ENCODE measurements around the gene AEBP1. TPM values are rescaled to one million over a fixed set of nuclear protein-coding genes. Genes with fewer than 3 reads are reported as not detected.

Gene AEBP1
- total RNA-seq, 1 donor from 2014 or later: 52.2 TPM

DNA sequence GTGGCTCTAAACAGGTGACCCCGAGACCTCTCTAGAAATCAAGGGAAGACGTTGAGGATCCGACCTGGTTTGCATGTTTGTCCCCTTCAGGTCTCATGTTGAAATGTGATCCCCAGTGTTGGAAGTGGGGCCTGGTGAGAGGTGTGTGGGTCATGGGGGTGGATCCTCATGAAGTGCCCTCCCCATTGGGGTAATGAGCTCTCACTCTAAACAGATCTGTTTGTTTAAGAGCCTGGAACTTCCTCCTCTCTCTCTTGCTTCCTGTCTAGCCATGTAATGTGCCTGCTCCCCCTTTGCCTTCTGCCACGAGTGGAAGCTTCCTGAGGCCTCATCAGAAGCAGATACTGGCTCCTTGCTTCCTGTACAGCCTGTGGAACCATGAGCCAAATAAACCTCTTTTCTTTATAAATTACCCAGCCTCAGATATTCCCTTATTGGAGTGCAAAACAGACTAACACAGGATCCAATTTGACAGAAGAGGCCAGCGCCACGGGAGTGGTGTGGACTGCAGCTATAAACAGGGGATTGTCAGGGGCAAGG is 11.0 kb upstream of the AEBP1 start:
- Mint-ChIP-seq H3K9me3 (ENCODE audit: low read depth) (no peaks in the 10 kb centered on the region), H3K4me3 (ENCODE audit: low read depth) (no peak overlapping the region), H3K4me1 (ENCODE audit: low read depth) (no peaks in the 10 kb centered on the region), H3K27ac (no peak overlapping the region), H3K36me3 (ENCODE audit: insufficient read depth) (no peaks in the 10 kb centered on the region), H3K27me3 (peaks cover 9% of the 10 kb centered on the region)
- no peak for DNase-seq (ENCODE audit: low spot score, unreplicated experiment)
- TF ChIP-seq, protein P1, sequence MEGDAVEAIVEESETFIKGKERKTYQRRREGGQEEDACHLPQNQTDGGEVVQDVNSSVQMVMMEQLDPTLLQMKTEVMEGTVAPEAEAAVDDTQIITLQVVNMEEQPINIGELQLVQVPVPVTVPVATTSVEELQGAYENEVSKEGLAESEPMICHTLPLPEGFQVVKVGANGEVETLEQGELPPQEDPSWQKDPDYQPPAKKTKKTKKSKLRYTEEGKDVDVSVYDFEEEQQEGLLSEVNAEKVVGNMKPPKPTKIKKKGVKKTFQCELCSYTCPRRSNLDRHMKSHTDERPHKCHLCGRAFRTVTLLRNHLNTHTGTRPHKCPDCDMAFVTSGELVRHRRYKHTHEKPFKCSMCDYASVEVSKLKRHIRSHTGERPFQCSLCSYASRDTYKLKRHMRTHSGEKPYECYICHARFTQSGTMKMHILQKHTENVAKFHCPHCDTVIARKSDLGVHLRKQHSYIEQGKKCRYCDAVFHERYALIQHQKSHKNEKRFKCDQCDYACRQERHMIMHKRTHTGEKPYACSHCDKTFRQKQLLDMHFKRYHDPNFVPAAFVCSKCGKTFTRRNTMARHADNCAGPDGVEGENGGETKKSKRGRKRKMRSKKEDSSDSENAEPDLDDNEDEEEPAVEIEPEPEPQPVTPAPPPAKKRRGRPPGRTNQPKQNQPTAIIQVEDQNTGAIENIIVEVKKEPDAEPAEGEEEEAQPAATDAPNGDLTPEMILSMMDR (IDR thresholded peaks at IDR 0.05; ENCODE audit: unreplicated experiment): no peak

DNA sequence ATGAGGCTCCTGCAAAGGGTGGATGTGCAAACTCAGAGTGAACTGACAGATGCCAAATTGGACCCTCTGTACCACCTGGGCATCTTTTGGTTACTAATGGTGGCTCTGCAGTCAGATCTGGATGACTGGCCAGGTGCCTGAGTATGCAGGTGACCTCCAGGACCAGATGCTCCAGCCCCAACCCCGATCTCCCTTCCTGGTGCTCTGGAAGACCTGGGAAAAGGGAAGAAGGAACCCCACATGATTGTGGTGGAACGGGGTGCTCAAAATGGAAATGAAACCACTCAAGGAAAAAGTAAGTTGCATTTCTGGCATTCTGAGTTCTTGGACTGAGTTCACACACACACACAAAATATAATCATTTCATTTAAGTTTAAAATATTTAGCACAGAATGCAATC is 9.8 kb upstream of the AEBP1 start:
- Mint-ChIP-seq H3K4me1 (ENCODE audit: low read depth) (no peaks in the 10 kb centered on the region), H3K27ac (no peak overlapping the region), H3K9me3 (ENCODE audit: low read depth) (no peaks in the 10 kb centered on the region), H3K36me3 (ENCODE audit: insufficient read depth) (no peaks in the 10 kb centered on the region), H3K4me3 (ENCODE audit: low read depth) (no peak overlapping the region), H3K27me3 (peaks cover 9% of the 10 kb centered on the region)
- DNase-seq (ENCODE audit: low spot score, unreplicated experiment): no peak
- TF ChIP-seq, protein P1 (IDR thresholded peaks at IDR 0.05; ENCODE audit: unreplicated experiment): no peak

DNA sequence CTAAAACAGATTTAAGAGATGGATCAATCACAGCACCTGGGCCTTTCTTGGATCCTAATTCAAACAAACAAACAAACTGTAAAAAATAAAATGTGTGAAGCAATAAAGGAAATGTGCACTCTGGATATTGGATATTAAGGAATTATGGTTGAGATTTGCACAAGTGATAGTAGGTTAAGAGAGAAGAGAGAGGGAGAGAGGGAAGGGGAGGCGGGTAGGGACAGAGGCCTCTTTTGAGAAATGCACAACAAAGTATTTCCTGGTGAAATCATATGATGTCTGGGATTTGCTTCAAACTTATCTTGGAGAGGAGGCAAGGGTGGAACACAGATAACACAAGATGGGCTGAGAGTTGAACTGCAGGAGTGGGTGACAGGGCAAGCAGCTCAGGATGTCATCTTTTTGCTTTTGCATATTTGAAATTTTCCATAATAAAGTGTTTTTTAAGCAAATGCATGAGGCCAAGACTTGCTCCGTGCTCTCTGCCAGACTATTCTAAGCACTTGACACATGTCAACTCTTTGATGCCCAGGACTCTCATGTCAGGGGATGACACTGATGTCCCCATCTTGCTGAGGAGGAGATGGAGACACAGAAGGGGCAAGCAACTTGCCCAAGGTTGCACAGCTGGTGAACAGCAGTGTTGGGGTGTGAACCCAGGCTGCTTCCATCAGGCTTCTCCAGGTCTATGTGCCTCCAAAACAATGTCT is 9.1 kb upstream of the AEBP1 start:
- H3K4me1 Mint-ChIP-seq (ENCODE audit: low read depth): no peaks in the 10 kb centered on the region
- H3K27me3 Mint-ChIP-seq: peaks cover 9% of the 10 kb centered on the region
- H3K36me3 Mint-ChIP-seq (ENCODE audit: insufficient read depth): no peaks in the 10 kb centered on the region
- peak overlapping the region; percentile 76 for H3K27ac Mint-ChIP-seq
- no peaks in the 10 kb centered on the region for H3K9me3 Mint-ChIP-seq (ENCODE audit: low read depth)
- TF ChIP-seq, protein P1 (IDR thresholded peaks at IDR 0.05; ENCODE audit: unreplicated experiment): no peak
- DNase-seq (ENCODE audit: low spot score, unreplicated experiment): no peak
- no peak overlapping the region for H3K4me3 Mint-ChIP-seq (ENCODE audit: low read depth)

DNA sequence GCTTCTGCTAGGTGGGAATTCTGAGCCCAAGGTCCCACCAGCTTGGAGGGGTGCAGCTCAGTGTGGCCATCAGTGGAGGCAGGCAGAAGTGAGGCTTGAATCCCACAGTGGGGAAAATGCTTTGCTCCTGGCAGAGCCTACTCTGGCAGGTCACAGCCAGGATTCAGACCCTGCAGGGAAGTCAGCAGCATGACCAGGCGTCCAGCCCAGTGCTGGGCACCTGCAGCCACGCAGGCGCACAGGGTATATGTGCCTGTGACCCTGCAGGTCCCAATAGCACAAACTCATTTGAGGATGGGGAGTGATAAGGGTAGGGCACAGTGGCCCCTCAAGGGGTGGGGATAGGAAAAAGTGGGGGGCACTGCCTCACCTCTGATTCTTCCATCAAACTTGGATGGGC is 8.4 kb upstream of the AEBP1 start:
- TF ChIP-seq, protein P1 (IDR thresholded peaks at IDR 0.05; ENCODE audit: unreplicated experiment): no peak
- Mint-ChIP-seq H3K9me3 (ENCODE audit: low read depth) (no peaks in the 10 kb centered on the region), H3K27me3 (peaks cover 8% of the 10 kb centered on the region), H3K36me3 (ENCODE audit: insufficient read depth) (no peaks in the 10 kb centered on the region), H3K27ac (no peak overlapping the region), H3K4me1 (ENCODE audit: low read depth) (no peaks in the 10 kb centered on the region), H3K4me3 (ENCODE audit: low read depth) (no peak overlapping the region)
- no peak for DNase-seq (ENCODE audit: low spot score, unreplicated experiment)

DNA sequence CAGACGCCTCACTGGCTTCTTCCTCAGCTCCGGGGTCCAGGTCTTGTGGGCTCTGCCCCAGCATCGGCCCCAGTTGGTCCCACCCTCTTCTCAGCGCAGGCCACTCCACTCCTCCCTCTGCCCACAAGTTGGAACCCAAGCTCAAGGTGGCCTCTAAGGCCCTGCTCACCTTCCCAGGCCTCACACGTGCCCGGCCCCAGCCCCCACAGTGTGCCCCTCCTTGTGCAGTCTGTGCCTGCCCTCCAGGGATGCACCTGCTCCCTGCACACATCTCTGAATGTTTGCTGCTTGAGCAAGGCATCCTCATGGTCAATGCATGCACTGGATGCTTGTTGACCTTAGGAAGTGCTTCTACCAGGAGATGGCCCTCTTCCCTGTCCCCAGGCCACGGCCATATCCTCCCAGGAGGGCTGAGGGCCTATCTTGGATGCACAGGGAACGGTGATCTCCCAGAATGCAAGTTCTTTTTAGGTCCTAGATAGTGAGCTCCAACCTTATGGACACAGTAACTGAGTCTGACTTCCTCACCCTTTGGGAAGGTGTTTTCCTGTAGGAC is 7.7 kb upstream of the AEBP1 start:
- DNase-seq (ENCODE audit: low spot score, unreplicated experiment): no peak
- no peak overlapping the region for H3K4me3 Mint-ChIP-seq (ENCODE audit: low read depth)
- no peaks in the 10 kb centered on the region for H3K4me1 Mint-ChIP-seq (ENCODE audit: low read depth)
- peaks cover 6% of the 10 kb centered on the region for H3K27me3 Mint-ChIP-seq
- no peak overlapping the region for H3K27ac Mint-ChIP-seq
- H3K36me3 Mint-ChIP-seq (ENCODE audit: insufficient read depth): no peaks in the 10 kb centered on the region
- H3K9me3 Mint-ChIP-seq (ENCODE audit: low read depth): no peaks in the 10 kb centered on the region
- TF ChIP-seq, protein P1 (IDR thresholded peaks at IDR 0.05; ENCODE audit: unreplicated experiment): no peak
